ENCODE results near the gene SCAPER.

The SCAPER gene

DNA sequence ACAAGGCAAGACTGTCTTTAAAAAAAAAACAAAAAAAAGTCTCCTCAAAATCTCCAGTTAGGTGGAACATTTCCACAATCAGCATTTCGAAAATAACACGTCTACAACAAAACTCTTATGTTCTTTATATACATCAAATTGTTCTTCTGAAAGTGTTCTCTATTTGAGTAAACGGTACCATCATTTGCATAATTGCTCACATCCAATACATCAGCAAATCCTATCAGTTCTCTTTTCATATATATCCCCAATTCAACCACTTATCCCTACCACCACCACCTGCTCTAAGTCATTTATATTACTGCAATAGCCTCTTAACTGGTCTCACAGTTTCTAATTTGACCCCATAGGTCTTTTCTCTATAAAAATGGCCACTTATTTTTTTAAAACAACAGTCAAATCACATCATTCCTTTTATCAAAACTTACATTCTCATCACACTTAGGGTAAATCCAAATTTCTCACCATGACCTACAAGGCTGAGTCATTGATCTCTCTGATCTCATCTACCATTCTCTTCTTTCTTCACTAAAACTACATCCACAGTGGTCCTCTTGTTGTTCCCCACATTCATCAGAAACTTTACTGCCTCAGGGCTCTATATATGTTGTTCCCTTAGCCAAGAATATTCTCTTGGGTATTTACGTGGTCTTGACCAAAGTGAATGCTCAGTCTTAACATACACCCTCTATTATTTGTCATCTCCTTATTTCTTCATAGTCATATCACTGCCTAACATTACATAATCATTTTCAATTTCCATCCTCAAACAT, 237.0 kb downstream of the SCAPER start:
- DNase-seq (ENCODE audit: low spot score) = no peak

DNA sequence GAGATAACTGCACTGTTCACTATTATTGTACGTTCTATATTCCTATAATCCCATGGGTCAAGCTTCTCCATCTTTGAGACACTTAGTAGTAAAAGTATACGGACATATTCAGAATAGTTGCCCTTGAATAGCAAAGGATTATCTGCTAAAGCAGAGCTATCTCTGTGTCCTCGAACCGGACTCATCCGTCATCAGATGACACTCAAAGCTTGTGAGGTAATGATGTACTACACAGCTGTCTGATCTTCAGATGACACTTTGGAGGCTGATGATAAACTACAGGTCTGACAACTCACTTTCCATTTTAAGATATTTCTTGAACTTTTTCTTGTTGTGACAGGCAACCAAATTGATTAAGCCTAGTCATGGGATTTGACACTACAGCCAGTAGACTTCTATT, 240.2 kb downstream of the SCAPER start:
- no peak for DNase-seq (ENCODE audit: low spot score)

DNA sequence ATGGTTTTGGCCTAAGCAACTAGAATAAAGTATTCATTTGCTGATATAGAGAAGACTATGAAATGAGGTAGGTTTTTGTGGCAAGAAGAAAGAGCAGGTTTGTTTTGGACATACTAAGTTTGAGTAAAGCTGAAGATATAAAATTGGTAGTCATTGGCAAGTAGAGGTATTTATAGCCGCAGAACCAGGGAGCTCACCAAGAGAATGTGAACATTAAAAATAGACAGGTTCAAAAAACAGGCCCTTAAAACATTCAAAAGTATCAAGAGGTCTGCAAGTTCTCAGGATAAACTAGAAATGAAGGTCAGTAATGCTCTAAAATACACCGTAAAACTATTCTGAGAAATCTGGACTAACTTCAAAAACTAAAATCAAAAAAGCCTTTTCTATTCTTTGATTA, 240.7 kb downstream of the SCAPER start:
- DNase-seq (ENCODE audit: low spot score) = no peak

DNA sequence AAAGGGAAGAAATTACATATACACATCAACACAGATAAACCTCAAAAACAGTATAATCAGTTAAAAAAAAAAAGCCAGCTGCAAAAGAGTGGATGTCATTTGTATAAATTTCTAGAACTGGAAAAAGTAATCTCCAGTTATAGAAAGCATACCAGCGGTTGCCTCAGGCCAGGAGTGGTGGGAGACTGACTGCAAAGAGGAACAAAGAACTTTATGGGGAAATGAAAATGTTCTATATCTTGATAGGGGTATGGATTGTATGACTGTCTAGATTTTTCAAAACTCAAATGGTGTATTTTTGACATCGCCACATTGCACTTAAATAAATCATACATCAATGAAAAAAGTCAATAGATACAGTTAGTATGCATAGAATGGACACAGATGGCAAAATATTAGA, 241.6 kb downstream of the SCAPER start:
- peak; percentile 30 for DNase-seq (ENCODE audit: low spot score)

DNA sequence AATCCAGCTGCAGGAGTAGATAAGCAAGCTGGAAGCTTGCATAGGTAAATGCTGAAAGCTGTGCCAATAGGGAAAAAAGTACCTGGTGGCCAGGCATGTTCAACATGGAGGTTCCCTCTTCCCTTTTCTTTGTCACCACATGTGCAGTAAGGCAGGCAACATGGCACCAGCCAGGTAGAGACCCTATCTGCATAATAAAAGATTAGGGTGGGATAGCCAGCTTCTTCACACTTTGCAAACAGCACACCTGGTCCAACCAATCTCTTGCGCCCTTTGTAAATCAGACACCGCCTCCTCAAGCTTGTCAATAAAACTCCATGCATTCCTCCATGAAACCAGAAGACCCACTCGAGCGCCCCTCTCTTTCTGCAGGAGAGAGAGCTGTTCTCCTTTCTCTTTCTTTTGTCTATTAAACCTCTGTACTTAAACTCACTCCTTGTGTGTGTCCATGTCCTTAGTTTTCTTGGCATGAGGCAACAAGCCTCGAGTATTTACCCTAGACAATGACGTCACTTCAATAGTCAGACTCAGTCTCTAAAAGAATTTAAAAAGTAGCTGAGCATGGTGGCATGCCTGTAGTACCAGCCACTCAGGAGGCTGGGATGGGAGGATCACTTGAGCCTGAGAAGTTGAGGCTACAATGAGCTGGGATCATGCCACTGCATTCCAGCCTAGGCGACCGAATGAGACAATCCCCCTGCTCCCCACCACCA, 256.3 kb downstream of the SCAPER start:
- no peak for DNase-seq (ENCODE audit: low spot score)

DNA sequence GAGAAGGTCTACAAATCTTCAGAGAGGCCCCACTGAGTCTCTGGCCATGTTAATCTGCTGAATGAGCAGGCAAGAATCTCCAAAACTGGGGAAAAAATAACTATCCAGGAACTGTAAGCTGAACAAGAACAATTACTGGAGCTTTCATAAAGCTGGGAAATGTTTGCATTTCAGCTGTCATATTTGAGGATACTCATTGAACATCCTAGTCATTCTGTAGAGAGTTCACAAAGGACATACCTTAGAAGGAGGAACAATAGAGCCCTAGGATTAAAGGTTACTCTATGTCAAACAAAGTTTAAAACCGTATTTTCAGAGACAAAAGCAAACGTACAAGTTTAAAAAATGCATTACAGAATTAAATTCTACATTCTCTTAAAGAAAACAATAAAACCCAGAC, 257.5 kb downstream of the SCAPER start:
- DNase-seq (ENCODE audit: low spot score) = no peak

DNA sequence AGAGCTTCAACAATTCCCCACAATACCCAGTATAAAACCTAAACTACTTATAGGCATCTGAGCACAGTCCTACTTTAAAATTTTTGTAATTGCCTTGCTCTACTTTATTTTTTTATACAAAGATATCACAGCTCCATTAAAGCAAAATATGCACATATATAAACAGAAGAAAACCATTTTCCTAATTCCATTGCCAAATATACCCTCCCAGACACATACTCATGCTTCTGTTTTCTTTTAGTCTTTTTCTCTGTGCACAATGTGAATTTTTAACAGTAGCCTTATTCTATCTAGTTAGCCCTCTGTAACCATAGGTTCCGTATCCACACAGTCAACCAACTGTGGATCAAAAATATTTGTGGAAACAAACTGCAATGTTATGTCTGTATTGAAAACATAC, 260.5 kb downstream of the SCAPER start:
- no peak for DNase-seq (ENCODE audit: low spot score)

DNA sequence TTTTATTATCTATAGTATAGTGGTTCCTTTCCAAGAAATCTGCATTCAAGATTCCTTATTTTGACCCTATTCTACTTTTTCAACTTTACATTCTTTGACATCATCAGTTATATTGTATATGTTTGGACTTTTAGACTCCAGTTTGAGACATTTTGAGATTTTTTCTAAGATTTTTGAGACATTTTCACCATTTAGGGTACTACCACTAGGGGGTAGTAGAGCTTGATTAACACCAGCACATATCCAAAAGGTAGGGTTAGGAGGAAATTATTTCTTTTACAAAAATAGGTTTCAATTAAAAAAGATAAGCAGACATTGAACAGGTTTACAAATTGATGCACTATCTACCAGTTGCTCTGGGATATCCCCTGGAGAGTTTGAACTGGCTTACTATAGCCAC, 262.5 kb downstream of the SCAPER start:
- DNase-seq (ENCODE audit: low spot score) = peak; percentile 11

DNA sequence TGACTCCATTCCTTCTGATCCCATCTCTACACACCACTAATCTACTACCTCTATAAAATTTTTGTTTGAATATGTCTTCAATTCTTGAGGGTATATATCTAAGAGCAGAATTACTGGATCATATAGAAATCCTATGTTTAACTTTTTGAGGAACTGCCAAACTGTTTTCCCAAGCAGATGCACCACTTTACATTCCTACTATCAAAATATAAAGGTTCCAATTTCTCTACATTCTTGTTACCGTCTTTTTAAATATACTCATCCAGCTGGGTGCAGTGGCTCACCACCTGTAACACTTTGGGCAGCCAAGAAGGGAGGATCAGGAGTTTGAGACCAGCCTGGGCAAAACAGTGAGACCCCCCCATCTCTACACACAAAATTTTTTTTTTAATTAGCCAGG, 268.0 kb downstream of the SCAPER start:
- no peak for DNase-seq (ENCODE audit: low spot score)

DNA sequence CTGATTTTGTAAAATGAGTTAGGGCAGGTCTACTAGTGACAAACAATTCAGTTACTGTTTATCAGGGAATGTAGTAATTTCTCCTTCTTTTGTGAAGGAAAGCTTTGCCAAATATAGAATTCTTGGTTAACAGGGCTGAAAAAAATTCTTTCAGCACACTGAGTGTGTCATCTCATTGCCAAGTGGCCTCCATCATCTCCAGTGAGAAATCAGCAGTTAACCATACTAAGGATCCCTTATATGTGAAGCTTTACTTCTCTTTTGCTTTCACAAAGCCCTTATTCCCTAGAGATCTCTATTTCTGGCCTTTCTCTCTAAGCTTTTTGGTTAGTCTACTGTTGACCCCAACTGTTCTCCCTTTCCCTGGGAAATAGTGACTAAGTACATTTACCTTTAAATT, 269.1 kb downstream of the SCAPER start:
- DNase-seq (ENCODE audit: low spot score) = no peak

DNA sequence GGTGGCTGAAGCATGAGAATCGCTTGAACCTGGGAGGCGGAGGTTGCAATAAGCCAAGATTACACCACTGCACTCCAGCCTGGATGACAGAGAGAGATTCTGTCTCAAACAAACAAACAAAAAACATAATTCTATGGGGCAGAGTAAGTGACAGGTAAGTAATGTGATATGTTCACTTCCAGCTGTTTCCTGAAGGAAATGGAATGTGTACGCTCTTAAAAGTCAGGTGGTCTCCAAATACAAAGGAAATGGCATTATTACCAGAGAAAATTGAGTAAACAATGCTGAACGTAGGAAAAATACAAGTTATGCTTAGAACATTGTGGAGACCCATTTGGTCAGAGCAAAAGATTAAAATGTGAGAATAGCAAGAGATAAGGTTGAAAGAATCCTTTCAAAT, 278.5 kb downstream of the SCAPER start:
- DNase-seq (ENCODE audit: low spot score) = no peak

DNA sequence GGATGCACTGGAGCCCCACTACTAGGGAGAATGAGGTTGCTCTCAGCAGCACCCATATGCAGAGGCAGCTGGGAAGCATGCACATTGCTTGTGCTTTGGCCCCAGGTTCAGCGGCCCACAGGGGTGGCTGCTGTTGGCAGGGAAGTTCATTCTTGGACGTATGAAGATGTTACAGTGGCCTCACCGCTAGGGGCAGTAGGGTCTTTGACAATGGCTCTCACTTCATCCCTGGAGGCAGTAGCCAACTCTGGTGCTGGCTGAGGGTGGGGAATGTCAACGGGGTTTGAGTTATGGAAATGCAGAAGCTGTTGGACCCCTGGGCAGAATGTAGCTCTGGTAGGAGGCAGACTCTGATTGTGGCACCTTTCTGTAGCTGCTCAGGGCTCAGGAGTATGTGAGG, 279.9 kb downstream of the SCAPER start:
- DNase-seq (ENCODE audit: low spot score) = no peak

DNA sequence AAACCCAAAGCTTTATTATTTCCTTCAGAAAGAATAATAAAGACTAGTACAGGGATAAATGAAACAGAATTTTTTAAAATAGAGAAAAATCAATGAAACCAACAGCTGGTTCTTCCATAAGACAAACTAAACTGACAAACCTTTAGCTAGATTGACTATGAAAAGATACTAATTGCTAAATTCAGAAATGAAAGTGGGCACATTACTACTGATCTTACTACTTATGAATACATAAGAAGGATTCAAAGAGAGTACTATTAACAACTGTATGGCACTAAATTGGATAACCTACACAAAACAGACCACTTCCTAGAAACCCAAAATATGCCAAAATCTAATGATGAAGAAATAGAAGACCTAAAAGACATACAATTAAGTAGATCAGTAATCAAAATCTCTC, 290.4 kb downstream of the SCAPER start:
- no peak for DNase-seq (ENCODE audit: low spot score)

DNA sequence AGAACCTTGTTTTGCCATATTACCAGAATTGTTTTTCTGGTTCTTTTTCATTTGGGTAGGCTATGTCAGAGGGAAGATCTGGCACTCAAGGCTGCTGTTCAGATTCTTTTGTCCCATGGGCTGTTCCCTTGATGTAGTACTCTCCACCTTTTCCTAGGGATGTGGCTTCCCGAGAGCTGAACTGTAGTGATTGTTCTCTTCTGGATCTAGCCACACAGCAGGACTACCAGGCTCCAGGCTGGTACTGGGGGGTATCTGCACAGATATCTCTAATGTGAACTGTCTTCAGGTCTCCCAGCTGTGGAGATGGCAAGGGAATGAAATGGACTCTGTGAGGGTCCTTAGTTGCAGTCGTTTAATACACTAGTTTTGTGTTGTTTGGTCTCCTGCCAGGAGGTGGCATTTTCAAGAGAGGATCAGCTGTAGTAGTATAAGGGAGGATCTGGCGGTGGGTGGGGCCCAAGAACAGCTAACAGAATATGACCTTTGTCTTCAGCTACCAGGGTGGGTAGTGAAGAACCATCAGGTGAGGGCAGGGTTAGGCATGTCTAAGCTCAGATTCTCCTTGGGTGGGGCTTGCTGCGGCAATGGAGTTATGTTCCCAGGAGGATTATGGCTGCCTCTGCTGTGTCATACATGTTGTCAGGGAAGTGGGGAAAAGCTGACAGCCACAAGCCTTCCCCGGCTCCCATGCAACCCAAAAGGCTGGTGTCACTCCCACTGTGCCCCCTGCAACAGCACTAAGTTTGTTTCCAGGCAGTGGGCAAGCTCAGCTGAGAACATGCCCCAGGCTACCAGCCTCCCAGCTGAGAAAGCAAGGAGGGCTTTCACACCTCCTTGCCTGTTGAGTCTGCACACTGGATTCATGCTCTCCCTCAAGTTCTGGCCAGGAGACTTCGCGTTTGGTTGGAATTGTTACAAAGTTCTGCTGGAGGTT, 316.1 kb downstream of the SCAPER start:
- peak; percentile 3 for DNase-seq (ENCODE audit: low spot score)

DNA sequence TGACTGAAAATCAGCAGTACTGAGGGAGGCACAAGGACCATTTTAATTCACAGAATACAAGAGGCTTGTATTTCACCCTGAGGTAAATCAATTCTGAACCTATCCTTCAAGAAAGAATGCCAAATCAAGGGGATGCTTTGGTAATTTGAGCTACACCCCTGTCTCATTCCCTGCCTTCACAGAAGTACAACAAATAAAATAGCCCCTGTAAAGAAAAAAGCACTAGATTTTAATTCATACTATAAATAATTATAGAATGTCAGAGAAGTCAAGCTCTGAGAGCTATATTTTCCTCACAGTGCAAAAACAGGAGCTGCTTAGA, 319.6 kb downstream of the SCAPER start:
- DNase-seq (ENCODE audit: low spot score) = no peak

DNA sequence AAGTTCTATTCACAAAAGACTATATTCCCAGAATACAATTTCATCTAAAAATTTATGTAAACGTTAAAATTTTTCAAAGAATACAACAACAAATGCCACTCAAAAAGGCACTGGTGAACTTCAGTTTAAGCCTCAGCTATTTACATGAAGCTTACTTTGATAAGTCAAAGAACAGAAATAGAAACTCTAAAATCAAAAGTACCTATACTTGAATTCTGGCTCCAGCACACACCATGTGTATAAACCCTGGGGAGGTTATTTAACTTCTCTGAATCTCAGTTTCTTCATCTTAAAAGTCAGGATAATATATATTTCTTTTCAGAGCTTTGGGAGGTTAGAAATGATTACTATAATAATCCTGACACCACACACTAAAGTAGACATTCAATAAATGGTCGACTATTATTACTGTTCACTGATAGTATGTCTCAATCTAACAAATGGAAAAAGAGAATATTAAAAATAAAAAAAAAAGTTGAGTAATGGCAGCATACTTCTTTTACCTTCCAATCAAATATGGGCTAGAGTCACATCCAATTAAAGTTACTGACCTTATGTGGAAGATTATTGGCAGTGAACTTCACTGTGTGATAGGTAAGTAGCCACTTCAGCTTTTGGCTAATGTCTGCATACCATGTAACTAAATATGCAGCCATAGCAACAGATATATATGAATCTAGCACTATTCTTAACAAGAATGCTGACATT, 320.1 kb downstream of the SCAPER start:
- no peak for DNase-seq (ENCODE audit: low spot score)

DNA sequence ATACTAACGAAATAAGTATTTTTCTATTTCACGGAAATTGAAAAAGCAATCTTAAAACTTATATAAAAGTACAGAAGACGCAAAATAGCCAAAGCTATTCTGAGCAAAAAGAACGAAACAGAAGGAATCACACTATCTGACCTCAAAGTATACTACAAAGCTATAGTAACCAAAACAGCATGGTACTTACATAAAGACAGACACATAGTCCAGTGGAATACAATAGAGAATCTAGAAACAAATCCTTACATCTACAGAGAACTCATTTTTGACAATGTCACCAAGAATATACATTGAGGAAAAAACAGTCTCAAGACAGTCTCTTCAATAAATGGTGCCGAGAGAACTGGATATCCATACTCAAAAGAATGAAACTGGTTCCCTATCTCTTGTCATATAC, 322.6 kb downstream of the SCAPER start:
- DNase-seq (ENCODE audit: low spot score) = no peak

DNA sequence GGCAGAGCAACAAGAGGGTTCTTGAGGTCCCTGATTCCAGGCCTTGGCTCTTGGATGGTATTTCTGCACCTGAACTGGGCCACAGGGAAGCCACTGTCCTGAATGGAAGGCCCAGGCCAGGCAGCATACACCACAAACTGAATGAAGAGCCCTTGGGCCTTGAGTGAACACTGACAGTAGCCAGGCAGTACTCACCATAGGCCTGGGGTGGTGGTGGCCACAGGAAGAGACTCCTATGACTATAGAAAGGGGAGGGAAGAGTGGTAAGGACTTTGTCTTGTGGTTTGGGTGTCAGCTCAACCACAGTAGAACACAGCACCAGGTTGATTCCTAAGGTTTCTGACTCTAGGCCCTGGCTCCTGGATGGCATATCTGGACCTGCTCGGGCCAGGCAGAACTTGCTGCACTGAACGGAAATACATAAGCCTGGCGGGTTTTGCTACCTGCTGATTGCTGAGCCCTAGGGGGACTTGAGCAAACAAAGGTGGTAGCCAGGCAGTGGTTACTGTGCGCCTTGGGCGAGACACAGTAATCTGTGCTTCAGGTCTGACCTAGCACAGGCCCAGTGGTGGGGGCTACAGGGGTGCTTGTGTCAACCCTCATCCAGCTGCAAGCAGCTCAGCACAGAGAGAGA, 327.1 kb downstream of the SCAPER start:
- DNase-seq (ENCODE audit: low spot score) = no peak

DNA sequence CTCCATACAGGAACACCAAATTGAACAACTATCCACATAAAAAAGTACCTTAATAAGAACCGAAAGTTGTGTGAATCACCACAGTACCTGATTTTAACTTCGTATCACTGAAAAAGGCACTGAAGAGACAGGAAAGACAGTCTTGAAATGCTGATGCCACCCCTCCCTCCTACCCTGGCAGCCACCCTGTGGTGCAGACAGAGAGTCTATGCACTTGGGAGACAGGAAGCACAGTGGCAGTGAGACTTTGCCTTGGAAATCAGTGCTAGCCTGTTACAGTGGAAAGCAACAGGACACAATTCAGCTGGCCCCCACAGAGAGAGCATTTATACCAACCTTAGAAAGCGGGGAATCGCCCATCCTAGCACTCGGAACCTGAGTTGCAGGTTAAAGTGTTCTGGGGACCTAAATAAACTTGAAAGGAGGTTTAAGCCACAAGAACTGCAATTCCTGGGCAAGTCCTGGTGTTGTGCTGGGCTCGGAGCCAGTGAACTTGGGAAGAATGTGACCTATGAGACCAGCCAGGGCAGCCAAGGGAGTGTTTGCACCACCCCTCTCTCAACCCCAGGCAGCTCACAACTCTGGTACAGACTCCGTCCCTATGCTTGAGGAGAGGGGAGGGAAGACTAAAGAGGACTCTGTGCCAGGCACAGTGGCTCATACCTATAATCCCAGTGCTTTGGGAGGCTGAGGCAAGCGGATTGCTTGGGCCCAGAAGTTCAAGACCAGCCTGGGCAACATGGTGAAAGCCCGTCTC, 328.4 kb downstream of the SCAPER start:
- no peak for DNase-seq (ENCODE audit: low spot score)

DNA sequence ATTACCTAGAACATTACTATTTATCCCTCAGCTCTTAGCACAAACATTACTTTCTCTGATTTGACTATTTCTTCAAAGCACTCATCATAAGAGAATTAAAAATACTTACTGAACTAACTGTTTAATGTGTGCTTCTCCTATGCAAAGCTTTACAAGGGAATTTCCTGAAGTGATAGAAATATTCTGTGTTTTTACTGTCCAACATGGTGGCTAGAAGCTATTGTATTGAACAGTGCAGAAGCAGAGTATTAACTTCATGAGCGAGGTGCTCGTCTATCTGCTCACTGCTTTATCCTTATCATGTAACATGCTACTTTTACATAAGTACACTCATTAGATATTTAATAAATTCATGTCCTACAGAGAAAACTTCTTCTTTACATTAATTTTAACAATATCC, 329.5 kb downstream of the SCAPER start:
- DNase-seq (ENCODE audit: low spot score) = no peak

DNA sequence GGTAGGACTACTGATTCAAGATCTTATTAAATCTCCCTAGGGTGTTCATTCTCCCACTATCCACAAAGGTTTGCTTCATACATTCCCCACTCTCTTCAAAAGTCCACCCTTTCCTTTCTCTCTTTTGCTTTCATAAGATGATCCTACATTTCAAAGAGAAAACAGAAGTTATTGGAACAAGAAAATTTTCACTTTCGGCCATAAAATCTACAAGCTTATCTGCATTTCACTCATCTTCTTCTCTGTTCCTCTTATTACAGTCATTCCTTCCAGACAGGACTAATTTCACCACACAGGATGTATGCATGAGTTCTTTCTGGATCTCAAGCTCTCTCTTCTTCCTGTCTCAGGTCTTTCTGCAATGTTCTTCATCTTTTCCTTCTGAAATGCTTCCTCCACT, 329.9 kb downstream of the SCAPER start:
- peak; percentile 35 for DNase-seq (ENCODE audit: low spot score)
